H1 (cell line): ENCODE measurements around the gene TMEM63A.

Experiments
- CTCF ChIP-seq, 3 experiments: IDR thresholded peaks; 1 replicate in 2 of 3; 2 replicates in 1 of 3; pipeline versions ENCODE4 v1.5.1 to v1.6.1; 2011; ENCODE audit warnings: low read length in 3 of 3, mild to moderate bottlenecking in 3 of 3, inconsistent platforms in 2 of 3, low read depth in 1 of 3, moderate library complexity in 1 of 3; ENCODE audit not compliant: insufficient read depth in 1 of 3; ENCODE audit errors: control extremely low read depth in 1 of 3
- MAFK ChIP-seq: IDR thresholded peaks from 2 replicates; pipeline ENCODE4 v1.6.1; 2012; ENCODE audit warnings: low read depth, mild to moderate bottlenecking, improper control_type of control experiment, low read length
- POLR2A ChIP-seq, 2 experiments: IDR thresholded peaks; 1 replicate in 1 of 2; 2 replicates in 1 of 2; pipeline ENCODE4 v1.6.1; 2011; ENCODE audit warnings: low read depth in 2 of 2, low read length in 2 of 2, mild to moderate bottlenecking in 2 of 2; ENCODE audit errors: control extremely low read depth in 1 of 2
- SIN3A ChIP-seq, 2 experiments: IDR thresholded peaks in 1 of 2; conservative IDR thresholded peaks in 1 of 2; 2 replicates each; pipeline ENCODE4 v1.6.1; 2011 to 2012; ENCODE audit warnings: low read length in 2 of 2, improper control_type of control experiment in 1 of 2, low read depth in 1 of 2, mild to moderate bottlenecking in 1 of 2
- TAF1 ChIP-seq: IDR thresholded peaks from 2 replicates; pipeline ENCODE4 v1.6.1; 2011; ENCODE audit warnings: mild to moderate bottlenecking, low read depth, low read length

DNA sequence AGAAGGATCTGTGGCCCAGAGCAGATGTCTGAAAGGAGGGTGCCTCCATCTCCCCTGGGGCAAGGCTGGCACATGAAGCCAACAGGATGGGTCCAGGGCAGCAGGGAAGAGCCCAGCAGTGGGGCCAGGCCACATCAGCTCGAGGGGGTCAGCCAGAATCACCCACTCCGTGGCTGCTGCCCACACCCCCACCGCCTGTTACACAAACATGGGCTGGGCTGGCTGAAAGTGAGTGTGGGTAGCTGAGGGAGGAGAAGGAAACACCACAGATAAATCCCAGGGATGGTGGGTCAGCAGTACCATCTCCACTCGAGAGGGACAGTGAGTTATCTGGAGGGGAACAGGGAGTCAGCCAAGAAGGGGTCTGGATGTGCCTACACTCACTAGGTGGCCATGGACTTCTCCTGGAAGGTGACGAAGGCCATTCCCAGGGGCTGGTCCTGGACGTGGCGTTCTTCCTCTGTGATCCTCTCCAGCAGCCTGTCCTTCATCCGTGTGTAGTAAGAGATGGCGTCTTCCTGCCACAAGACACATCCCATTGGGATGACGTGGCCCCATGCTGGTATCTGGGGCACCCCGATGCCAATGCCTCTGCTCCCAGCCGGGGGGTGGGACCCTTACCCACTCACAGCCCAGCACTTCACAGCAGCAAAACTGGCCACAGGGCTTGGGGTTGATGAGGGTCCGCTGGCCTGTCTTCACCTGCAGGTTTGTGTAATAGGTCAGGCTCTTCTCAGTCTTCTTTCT, 20.2 kb downstream of the TMEM63A start:
- TF ChIP-seq CTCF (IDR thresholded peaks at IDR 0.05; ENCODE audit: control extremely low read depth in 1 of 3, insufficient read depth in 1 of 3, low read depth in 1 of 3, low read length in 3 of 3) (no peak), POLR2A (IDR thresholded peaks at IDR 0.05; ENCODE audit: control extremely low read depth in 1 of 2, low read depth in 2 of 2, low read length in 2 of 2) (no peak), SIN3A (conservative IDR thresholded peaks at IDR 0.05 in 1 of 2, IDR thresholded peaks at IDR 0.05 in 1 of 2; ENCODE audit: low read depth in 1 of 2, low read length in 2 of 2) (no peak), MAFK (no peak), TAF1 (no peak)
